NCI-H128 (cell line): ENCODE results near the gene MIF.

Experiments used
- DNase-seq: peaks from one replicate; lab custom pipeline; 2025; ENCODE audit not compliant: unreplicated experiment; lab: John Stamatoyannopoulos, UW

The MIF gene

GRCh38 chr22:23875801-23876200 is 18.4 kb upstream of the MIF start:
- no peak for DNase-seq

DNA sequence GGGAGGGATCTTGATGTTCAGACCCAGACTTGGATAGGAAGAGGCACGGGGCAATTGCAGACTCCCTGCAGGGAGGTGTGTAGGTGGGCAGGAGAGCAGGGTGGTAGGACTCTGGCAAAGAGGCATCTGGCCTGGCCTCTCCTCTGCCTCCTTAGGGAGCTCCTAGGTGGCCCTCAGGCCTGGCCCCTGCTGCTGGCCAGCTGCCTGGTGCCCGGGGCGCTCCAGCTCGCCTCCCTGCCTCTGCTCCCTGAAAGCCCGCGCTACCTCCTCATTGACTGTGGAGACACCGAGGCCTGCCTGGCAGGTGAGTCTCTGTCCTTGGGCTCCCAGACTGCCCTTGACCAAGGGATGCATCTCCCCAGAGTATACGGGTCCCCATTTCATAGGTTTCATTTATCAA is 16.6 kb upstream of the MIF start:
- no peak for DNase-seq

DNA sequence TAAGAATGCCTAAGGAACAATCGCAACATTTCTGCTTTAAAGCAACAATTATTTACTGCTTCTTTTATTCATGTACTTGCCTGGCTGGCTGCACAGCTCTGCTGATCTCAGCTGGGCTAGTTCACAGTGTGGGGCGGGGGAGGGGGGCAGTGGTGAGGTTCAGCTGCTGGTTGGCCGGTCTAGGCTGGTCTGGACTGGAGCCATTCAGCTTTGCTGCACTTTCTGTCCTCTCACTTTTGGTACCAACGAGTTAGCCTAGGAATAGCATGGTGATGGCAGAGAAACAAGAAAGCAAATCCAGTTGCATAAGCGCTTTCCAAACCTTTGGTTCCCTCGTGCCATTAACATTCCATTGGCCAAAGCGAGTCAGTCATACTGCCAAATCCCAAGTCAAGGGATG is 16.0 kb upstream of the MIF start:
- no peak for DNase-seq

DNA sequence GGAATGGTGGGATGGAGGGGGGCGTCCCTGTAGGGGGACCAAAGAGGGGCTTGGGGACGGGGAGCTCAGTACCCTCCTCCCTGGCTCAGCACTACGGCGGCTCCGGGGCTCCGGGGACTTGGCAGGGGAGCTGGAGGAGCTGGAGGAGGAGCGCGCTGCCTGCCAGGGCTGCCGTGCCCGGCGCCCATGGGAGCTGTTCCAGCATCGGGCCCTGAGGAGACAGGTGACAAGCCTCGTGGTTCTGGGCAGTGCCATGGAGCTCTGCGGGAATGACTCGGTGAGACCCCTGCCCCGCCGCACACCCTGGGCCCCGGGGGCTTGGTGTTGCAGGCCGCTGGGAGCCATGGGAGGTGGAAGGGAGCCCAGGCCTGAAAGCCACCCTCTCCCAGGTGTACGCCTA is 11.8 kb upstream of the MIF start:
- DNase-seq, result no peak

DNA sequence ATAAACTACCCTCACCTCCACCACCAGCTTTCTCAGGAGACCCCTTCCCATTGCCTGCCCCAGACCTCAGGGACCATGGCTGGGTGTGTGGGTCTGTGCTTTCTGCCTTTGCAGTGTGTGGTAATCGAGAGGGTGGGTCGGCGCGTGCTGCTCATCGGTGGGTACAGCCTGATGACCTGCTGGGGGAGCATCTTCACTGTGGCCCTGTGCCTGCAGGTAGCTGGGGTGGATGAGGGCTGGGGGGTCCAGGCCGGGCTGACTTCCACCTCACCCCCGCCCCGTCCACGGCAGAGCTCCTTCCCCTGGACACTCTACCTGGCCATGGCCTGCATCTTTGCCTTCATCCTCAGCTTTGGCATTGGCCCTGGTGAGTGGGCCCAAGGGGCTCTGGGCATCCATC is 10.5 kb upstream of the MIF start:
- no peak for DNase-seq

GRCh38 chr22:23884140-23884539 is 10.0 kb upstream of the MIF start:
- no peak for DNase-seq

DNA sequence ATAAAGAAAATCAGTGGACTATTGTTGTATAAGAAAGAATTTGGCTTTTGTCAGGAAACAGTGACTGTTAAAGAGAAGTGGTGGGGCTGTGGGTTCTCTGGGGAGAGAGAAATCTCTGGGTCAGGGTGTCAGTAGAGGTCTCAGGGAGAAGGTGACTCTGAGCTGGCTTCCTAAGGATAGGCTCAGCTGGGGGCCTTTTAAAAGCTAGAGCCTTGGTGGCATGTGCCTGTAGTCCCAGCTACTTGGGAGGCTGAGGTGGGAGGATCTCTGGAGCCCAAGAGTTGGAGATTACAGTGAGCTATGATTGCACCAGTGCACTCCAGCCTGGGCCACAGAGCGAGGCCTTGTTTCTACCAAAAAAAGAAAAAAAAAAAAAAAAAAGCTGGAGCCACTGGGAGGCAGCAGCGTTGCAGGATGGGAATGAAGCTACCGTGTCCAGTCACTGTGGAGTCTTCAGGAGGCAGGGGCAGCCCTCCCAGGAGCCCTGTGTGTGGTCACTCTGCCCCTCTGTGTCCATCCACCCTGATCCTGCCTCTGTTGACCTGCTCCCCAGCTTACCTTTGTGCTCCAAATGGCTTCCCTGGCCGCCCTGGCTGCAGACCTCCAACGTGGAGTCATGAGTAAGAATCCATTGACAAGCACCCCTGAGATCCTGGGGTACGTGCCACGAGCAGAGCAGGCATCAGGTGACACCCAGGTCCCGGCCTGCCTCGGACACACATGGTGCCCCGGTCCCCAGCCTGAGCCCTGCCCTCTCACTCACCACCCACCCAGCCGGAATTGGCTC is 5.4 kb upstream of the MIF start:
- no peak for DNase-seq

GRCh38 chr22:23889620-23890019 is 4.6 kb upstream of the MIF start:
- DNase-seq, result no peak

- DNase-seq, result no peak
These were observed 2.5 kb upstream of the MIF start for GRCh38 chr22:23891726-23892125.

GRCh38 chr22:23892130-23892529 is 2.1 kb upstream of the MIF start:
- no peak for DNase-seq

- no peak for DNase-seq
These were observed 1.5 kb upstream of the MIF start for GRCh38 chr22:23892706-23893105.

- DNase-seq, result no peak
These were observed 850 bp upstream of the MIF start for GRCh38 chr22:23893121-23893944.

- DNase-seq, result no peak
These were observed 771 bp downstream of the MIF start for GRCh38 chr22:23894710-23895598.

- DNase-seq, result no peak
These were observed 1.5 kb downstream of the MIF start for GRCh38 chr22:23895599-23896144.

DNA sequence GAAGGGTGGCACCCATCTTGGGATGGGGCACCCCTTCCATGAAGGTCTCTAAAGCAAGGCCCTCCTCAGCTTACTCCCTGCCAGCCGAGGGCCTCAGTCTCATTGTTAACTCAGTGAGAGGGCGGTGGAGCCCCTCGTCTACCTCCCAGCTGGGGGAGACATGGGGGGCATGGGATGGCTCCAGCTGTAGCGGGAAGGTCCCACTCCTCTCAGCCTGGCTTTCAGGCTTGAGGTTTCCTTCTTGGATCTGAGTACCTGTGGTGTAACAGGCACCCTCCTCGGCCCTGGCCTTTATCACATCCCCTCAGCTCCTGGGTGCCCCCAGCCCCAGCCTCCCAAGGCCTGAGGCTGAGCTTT is 2.0 kb downstream of the MIF start:
- DNase-seq, result no peak

DNA sequence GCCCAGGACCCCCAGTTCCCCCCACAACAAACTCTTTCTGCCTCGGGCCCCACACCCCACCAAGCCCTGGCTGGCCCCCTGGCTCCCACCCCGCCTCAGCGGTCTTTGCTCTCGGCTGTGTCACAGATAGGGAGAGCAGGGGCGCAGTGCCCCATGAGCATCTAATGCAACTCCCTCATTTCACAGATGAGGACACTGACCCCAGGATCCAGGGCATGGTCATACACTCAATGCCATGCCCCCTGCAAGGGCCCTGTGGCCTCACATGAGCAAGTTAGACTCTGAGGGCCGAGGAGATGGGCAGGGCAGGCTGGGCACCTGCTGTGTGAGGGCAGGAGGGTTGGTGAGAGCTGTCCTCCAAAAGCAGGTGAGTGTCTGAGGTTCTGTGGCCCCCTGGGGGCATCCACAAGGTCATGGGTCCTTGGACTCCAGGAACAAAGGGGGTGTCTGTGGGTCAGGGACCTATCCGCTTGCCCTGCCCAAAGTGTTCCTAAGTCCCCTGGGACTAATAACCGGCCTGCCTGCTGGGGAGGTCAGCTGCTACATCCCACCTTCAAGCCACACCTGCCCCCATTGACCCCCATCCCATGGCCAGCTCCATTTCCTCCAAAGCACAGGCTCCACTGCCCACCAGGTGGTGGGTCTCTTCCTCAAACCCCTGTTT is 2.5 kb downstream of the MIF start:
- no peak for DNase-seq

DNA sequence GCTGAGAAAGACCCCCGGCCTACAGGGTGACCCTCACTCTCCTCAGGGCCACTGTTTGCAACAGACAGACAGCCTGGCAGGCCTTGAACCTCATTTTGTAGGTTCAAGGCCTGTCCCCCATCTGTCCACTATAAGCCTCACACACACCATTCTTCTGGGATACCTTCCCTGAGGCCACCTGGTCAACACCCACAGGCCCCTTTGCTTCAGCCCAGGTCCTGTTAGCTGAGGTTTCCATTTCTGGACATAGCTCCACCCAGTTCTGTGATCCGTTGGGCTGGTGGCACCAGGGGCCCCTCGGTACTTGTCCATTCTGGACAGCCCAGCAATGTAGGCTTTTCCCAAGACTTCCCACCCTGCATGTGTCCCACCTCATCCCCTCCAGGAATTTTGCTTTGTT is 3.1 kb downstream of the MIF start:
- DNase-seq, result no peak

GRCh38 chr22:23898006-23898974 is 4.1 kb downstream of the MIF start:
- DNase-seq, result no peak

DNA sequence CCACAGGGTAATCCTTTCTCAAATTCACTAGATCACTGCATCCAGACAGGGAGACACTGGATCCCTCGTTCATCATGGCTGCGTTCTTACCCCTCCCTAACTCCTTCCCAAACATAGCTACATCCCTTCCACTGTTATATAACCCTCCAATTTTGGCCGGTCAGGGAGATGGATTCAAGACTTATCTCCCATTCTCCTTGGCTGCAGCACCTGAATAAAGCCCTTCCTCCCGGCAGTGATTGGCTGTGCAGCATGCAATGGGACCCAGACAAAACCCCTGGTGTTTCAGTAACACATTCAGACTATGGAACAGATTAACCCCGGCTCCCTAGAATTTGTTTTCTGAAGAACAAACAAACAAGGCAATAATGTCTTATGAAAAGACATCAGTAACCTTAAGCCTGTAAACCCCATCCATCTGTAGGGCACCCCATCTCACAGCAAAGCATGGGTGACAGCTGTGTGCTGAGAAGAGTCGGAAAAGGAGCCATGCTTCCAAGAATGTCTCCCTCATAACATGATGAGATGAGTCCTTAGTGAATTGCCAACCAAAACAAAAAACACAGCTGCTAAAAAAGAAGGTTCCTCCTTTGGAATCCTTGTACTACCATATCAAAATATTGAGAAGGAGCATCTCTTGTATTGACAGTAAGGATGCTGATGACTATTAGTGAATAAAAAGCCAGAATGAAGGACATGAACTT is 5.0 kb downstream of the MIF start:
- DNase-seq, result no peak
